ENCODE data around the gene NFATC1. TPM values are rescaled to one million over a fixed set of nuclear protein-coding genes. Genes with fewer than 3 reads are reported as not detected.

The NFATC1 gene
- polyA plus RNA-seq, 1 donor from 2014 or later = 0.37 TPM

- no peak overlapping the region for H3K4me3 ChIP-seq (ENCODE audit: low read length)
- TF ChIP-seq MXI1 (conservative IDR thresholded peaks at IDR 0.05; ENCODE audit: poor library complexity, severe bottlenecking) = no peak
- H2AFZ ChIP-seq (ENCODE audit: low read depth, low read length) = no peak overlapping the region
- no peak overlapping the region for H3K9ac ChIP-seq (ENCODE audit: low read length)
- no peak overlapping the region for H3K4me2 ChIP-seq (ENCODE audit: low read length)
- no peaks in the 10 kb centered on the region for H3F3A ChIP-seq (ENCODE audit: insufficient read depth, low read length, poor library complexity, severe bottlenecking)
- no peak overlapping the region for H3K27ac ChIP-seq (ENCODE audit: low read length)
- no peaks in the 10 kb centered on the region for H3K79me2 ChIP-seq (replicated peaks; ENCODE audit: insufficient read depth, low read length)
- no peaks in the 10 kb centered on the region for H4K20me1 ChIP-seq (ENCODE audit: insufficient read depth)
- H3K9me3 ChIP-seq (ENCODE audit: low read length) = no peaks in the 10 kb centered on the region
- H3K27me3 ChIP-seq (ENCODE audit: insufficient read depth, low read depth, low read length) = no peaks in the 10 kb centered on the region
- H3K36me3 ChIP-seq (ENCODE audit: insufficient read depth, low read length) = no peaks in the 10 kb centered on the region
- H3K9me2 ChIP-seq (ENCODE audit: insufficient read depth, low read length) = no peaks in the 10 kb centered on the region
Measured at GRCh38 chr18:79478484-79479115, 82.9 kb downstream of the NFATC1 start.

- no peaks in the 10 kb centered on the region for H3F3A ChIP-seq (ENCODE audit: insufficient read depth, low read length, poor library complexity, severe bottlenecking)
- H3K4me2 ChIP-seq (ENCODE audit: low read length) = no peak overlapping the region
- H3K9me3 ChIP-seq (ENCODE audit: low read length) = no peaks in the 10 kb centered on the region
- H3K79me2 ChIP-seq (replicated peaks; ENCODE audit: insufficient read depth, low read length) = no peaks in the 10 kb centered on the region
- H3K27ac ChIP-seq (ENCODE audit: low read length) = no peak overlapping the region
- H3K4me3 ChIP-seq (ENCODE audit: low read length) = no peak overlapping the region
- H3K9ac ChIP-seq (ENCODE audit: low read length) = no peak overlapping the region
- no peak overlapping the region for H2AFZ ChIP-seq (ENCODE audit: low read depth, low read length)
- no peaks in the 10 kb centered on the region for H4K20me1 ChIP-seq (ENCODE audit: insufficient read depth)
- H3K36me3 ChIP-seq (ENCODE audit: insufficient read depth, low read length) = no peaks in the 10 kb centered on the region
- no peaks in the 10 kb centered on the region for H3K9me2 ChIP-seq (ENCODE audit: insufficient read depth, low read length)
- TF ChIP-seq EP300 (conservative IDR thresholded peaks at IDR 0.05; ENCODE audit: poor library complexity, severe bottlenecking) (no peak), SMC3 (conservative IDR thresholded peaks at IDR 0.05; ENCODE audit: poor library complexity) (no peak), MXI1 (conservative IDR thresholded peaks at IDR 0.05; ENCODE audit: poor library complexity, severe bottlenecking) (no peak), RAD21 (conservative IDR thresholded peaks at IDR 0.05) (no peak), CTCF (IDR thresholded peaks at IDR 0.05; ENCODE audit: poor library complexity, severe bottlenecking) (no peak)
- no peaks in the 10 kb centered on the region for H3K27me3 ChIP-seq (ENCODE audit: insufficient read depth, low read depth, low read length)
Measured at GRCh38 chr18:79479116-79479760, 83.5 kb downstream of the NFATC1 start.

- no peaks in the 10 kb centered on the region for H3K27me3 ChIP-seq (ENCODE audit: insufficient read depth, low read depth, low read length)
- no peak overlapping the region for H3K4me3 ChIP-seq (ENCODE audit: low read length)
Measured at GRCh38 chr18:79479761-79480161, 84.0 kb downstream of the NFATC1 start.

More at GRCh38 chr18:79479761-79480161, 84.0 kb downstream of the NFATC1 start:
- no peaks in the 10 kb centered on the region for H3F3A ChIP-seq (ENCODE audit: insufficient read depth, low read length, poor library complexity, severe bottlenecking)
- no peaks in the 10 kb centered on the region for H3K36me3 ChIP-seq (ENCODE audit: insufficient read depth, low read length)
- H3K9me2 ChIP-seq (ENCODE audit: insufficient read depth, low read length) = no peaks in the 10 kb centered on the region
- no peaks in the 10 kb centered on the region for H4K20me1 ChIP-seq (ENCODE audit: insufficient read depth)
- no peak overlapping the region for H3K27ac ChIP-seq (ENCODE audit: low read length)
- no peaks in the 10 kb centered on the region for H3K9me3 ChIP-seq (ENCODE audit: low read length)
- H3K4me2 ChIP-seq (ENCODE audit: low read length) = no peak overlapping the region
- H3K9ac ChIP-seq (ENCODE audit: low read length) = no peak overlapping the region
- no peak overlapping the region for H2AFZ ChIP-seq (ENCODE audit: low read depth, low read length)
- no peaks in the 10 kb centered on the region for H3K79me2 ChIP-seq (replicated peaks; ENCODE audit: insufficient read depth, low read length)
- TF ChIP-seq POLR2AphosphoS5 (IDR thresholded peaks at IDR 0.05) (no peak), CTCF (IDR thresholded peaks at IDR 0.05; ENCODE audit: poor library complexity, severe bottlenecking) (no peak), REST (IDR thresholded peaks at IDR 0.05; ENCODE audit: borderline replicate concordance) (no peak), RAD21 (conservative IDR thresholded peaks at IDR 0.05) (no peak), TAF1 (IDR thresholded peaks at IDR 0.05; ENCODE audit: low read depth) (no peak), EP300 (conservative IDR thresholded peaks at IDR 0.05; ENCODE audit: poor library complexity, severe bottlenecking) (no peak), SMC3 (conservative IDR thresholded peaks at IDR 0.05; ENCODE audit: poor library complexity) (no peak), MXI1 (conservative IDR thresholded peaks at IDR 0.05; ENCODE audit: poor library complexity, severe bottlenecking) (no peak), EZH2 (IDR thresholded peaks at IDR 0.05; ENCODE audit: borderline replicate concordance, insufficient read depth, low read length, poor library complexity, severe bottlenecking) (no peak)
